Neural cell (in vitro differentiated cells): Measurements from ENCODE around the gene DCLK1. TPM values are rescaled to one million over a fixed set of nuclear protein-coding genes. Genes with fewer than 3 reads are reported as not detected.

Experiments
- H2AFZ ChIP-seq: fragments of 200-600, 300-800 bp; sonication (generic), shearing (Covaris generic); 2 replicates; pipeline ENCODE4 v1.6.0; 2014; ENCODE audit warnings: low read depth, mild to moderate bottlenecking, antibody characterized with exemption, low read length, moderate library complexity
- H3F3A ChIP-seq: fragments of 200-600 bp; shearing (Covaris generic); 2 replicates; pipeline ENCODE4 v1.6.1; 2016; ENCODE audit warnings: mild to moderate bottlenecking, moderate library complexity, mixed read lengths, antibody characterized with exemption, low read length; ENCODE audit not compliant: insufficient read depth, poor library complexity, severe bottlenecking
- H3K27ac ChIP-seq: fragments of 200-600, 300-800 bp; sonication (generic), shearing (Covaris generic); 2 replicates; pipeline ENCODE4 v1.5.1; 2014; ENCODE audit warnings: mild to moderate bottlenecking, low read length, moderate library complexity
- H3K27me3 ChIP-seq: fragments of 300-800, 200-600 bp; sonication (generic), shearing (Covaris generic); 2 replicates; pipeline ENCODE4 v1.6.0; 2014; ENCODE audit warnings: mild to moderate bottlenecking, low read depth, low read length, moderate library complexity; ENCODE audit not compliant: insufficient read depth
- H3K36me3 ChIP-seq: fragments of 300-800, 200-600 bp; sonication (generic), shearing (Covaris generic); 2 replicates; pipeline ENCODE4 v1.5.1; 2014; ENCODE audit warnings: mild to moderate bottlenecking, antibody characterized with exemption, low read length, moderate library complexity; ENCODE audit not compliant: insufficient read depth
- H3K4me2 ChIP-seq: fragments of 300-800, 200-600 bp; sonication (generic), shearing (Covaris generic); 2 replicates; pipeline ENCODE4 v1.6.0; 2014; ENCODE audit warnings: mild to moderate bottlenecking, low read length
- H3K4me3 ChIP-seq: fragments of 300-800, 200-600 bp; sonication (generic), shearing (Covaris generic); 2 replicates; pipeline ENCODE4 v1.5.1; 2014; ENCODE audit warnings: mild to moderate bottlenecking, low read length, moderate library complexity
- H3K79me2 ChIP-seq: fragments of 200-600 bp; shearing (Covaris generic); replicated peaks from 2 replicates; pipeline ENCODE4 v1.6.0; 2014; ENCODE audit warnings: mild to moderate bottlenecking, low read length, moderate library complexity; ENCODE audit not compliant: insufficient read depth
- H3K9ac ChIP-seq: fragments of 300-800, 200-600 bp; sonication (generic), shearing (Covaris generic); 2 replicates; pipeline ENCODE4 v1.6.1; 2016; ENCODE audit warnings: mild to moderate bottlenecking, low read length, mixed read lengths
- H3K9me2 ChIP-seq: fragments of 200-600 bp; shearing (Covaris generic); 2 replicates; pipeline ENCODE4 v1.6.1; 2016; ENCODE audit warnings: mild to moderate bottlenecking, low read length, mixed read lengths; ENCODE audit not compliant: insufficient read depth
- H3K9me3 ChIP-seq: fragments of 200-600, 300-800 bp; sonication (generic), shearing (Covaris generic); 2 replicates; pipeline ENCODE4 v1.6.1; 2016; ENCODE audit warnings: mild to moderate bottlenecking, mixed run types, low read length, moderate library complexity, mixed read lengths
- H4K20me1 ChIP-seq: fragments of 200-600 bp; shearing (Covaris generic); 2 replicates; pipeline ENCODE4 v1.6.1; 2016; ENCODE audit warnings: mild to moderate bottlenecking, mixed run types; ENCODE audit not compliant: insufficient read depth
- CTCF ChIP-seq: fragments of 450-650 bp; IDR thresholded peaks from 2 replicates; pipeline ENCODE4 v1.5.1; 2014; ENCODE audit warnings: antibody characterized with exemption, mild to moderate bottlenecking, moderate library complexity; ENCODE audit not compliant: poor library complexity, severe bottlenecking
- EP300 ChIP-seq: fragments of 450-650 bp; conservative IDR thresholded peaks from 2 replicates; pipeline ENCODE4 v1.6.1; 2014; ENCODE audit warnings: antibody characterized with exemption, mild to moderate bottlenecking, moderate library complexity; ENCODE audit not compliant: poor library complexity, severe bottlenecking
- EZH2 ChIP-seq: fragments of 200-600, 300-800 bp; shearing (Covaris generic), sonication (generic); IDR thresholded peaks from 2 replicates; pipeline ENCODE4 v1.6.1; 2014; ENCODE audit warnings: antibody characterized with exemption, low read length, borderline replicate concordance, mild to moderate bottlenecking; ENCODE audit not compliant: insufficient read depth, poor library complexity, severe bottlenecking
- MXI1 ChIP-seq: fragments of 450-650 bp; conservative IDR thresholded peaks from 2 replicates; pipeline ENCODE4 v1.6.1; 2014; ENCODE audit warnings: antibody characterized with exemption, mild to moderate bottlenecking; ENCODE audit not compliant: poor library complexity, severe bottlenecking
- POLR2AphosphoS5 ChIP-seq: IDR thresholded peaks from 2 replicates; pipeline ENCODE4 v1.6.1; 2012
- RAD21 ChIP-seq: fragments of 450-650 bp; conservative IDR thresholded peaks from 2 replicates; pipeline ENCODE4 v1.6.1; 2014; ENCODE audit warnings: antibody characterized with exemption, mild to moderate bottlenecking, moderate library complexity
- SMC3 ChIP-seq: fragments of 450-650 bp; conservative IDR thresholded peaks from 2 replicates; pipeline ENCODE4 v1.6.1; 2014; ENCODE audit warnings: antibody characterized with exemption, mild to moderate bottlenecking, moderate library complexity; ENCODE audit not compliant: poor library complexity
- TAF1 ChIP-seq: IDR thresholded peaks from 2 replicates; pipeline ENCODE4 v1.6.1; 2012; ENCODE audit warnings: low read depth
- polyA plus RNA-seq: library from polyadenylated mRNA; depleted of rRNA; stranded (reverse); fragments of >200 nt; gene quantifications from 2 replicates; pipeline ENCODE4 v1.2.3, GENCODE V29; 2014
- TF ChIP-seq, protein P1 (sequence below): IDR thresholded peaks from 2 replicates; pipeline ENCODE4 v1.6.1; 2012; ENCODE audit warnings: borderline replicate concordance

The DCLK1 gene
- polyA plus RNA-seq, 1 donor from 2014 or later, result 124 TPM

DNA sequence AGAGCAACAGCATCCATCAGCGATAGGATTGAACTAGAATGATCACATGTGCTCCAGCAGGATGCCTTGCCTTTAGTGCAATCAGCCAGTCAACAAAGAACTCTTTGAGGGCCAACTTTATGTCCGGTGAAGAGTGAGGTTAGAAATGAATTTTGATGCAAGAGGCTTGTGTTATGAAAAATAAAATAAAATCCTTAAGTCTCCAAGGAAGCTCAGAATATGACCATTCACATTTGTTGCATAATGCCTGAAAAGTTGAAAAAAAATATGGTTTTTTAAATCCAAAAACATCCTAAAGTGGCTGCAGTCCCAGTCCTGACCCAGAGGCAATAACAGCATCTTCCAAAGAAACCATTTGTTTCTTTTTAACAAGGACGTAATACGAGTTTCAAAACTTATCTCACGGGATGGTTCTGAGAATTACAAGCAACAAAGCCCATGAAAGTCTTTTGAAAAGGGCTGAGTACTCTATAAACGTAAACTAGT is 61.3 kb downstream of the DCLK1 start:
- Histone ChIP-seq H3K9me2 (no peaks in the 10 kb centered on the region), H3F3A (peaks cover 2% of the 10 kb centered on the region), H3K9me3 (no peaks in the 10 kb centered on the region), H3K27ac (no peak overlapping the region), H3K9ac (no peak overlapping the region), H2AFZ (no peak overlapping the region), H3K4me2 (no peak overlapping the region), H3K27me3 (no peaks in the 10 kb centered on the region), H3K79me2 (peaks cover 44% of the 10 kb centered on the region), H3K4me3 (no peak overlapping the region), H4K20me1 (no peaks in the 10 kb centered on the region), H3K36me3 (no peaks in the 10 kb centered on the region)
- TF ChIP-seq, protein P1, sequence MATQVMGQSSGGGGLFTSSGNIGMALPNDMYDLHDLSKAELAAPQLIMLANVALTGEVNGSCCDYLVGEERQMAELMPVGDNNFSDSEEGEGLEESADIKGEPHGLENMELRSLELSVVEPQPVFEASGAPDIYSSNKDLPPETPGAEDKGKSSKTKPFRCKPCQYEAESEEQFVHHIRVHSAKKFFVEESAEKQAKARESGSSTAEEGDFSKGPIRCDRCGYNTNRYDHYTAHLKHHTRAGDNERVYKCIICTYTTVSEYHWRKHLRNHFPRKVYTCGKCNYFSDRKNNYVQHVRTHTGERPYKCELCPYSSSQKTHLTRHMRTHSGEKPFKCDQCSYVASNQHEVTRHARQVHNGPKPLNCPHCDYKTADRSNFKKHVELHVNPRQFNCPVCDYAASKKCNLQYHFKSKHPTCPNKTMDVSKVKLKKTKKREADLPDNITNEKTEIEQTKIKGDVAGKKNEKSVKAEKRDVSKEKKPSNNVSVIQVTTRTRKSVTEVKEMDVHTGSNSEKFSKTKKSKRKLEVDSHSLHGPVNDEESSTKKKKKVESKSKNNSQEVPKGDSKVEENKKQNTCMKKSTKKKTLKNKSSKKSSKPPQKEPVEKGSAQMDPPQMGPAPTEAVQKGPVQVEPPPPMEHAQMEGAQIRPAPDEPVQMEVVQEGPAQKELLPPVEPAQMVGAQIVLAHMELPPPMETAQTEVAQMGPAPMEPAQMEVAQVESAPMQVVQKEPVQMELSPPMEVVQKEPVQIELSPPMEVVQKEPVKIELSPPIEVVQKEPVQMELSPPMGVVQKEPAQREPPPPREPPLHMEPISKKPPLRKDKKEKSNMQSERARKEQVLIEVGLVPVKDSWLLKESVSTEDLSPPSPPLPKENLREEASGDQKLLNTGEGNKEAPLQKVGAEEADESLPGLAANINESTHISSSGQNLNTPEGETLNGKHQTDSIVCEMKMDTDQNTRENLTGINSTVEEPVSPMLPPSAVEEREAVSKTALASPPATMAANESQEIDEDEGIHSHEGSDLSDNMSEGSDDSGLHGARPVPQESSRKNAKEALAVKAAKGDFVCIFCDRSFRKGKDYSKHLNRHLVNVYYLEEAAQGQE, result no peak
- TF ChIP-seq EZH2 (no peak), TAF1 (no peak), POLR2AphosphoS5 (no peak), CTCF (no peak), RAD21 (no peak), EP300 (no peak), SMC3 (no peak), MXI1 (no peak)

DNA sequence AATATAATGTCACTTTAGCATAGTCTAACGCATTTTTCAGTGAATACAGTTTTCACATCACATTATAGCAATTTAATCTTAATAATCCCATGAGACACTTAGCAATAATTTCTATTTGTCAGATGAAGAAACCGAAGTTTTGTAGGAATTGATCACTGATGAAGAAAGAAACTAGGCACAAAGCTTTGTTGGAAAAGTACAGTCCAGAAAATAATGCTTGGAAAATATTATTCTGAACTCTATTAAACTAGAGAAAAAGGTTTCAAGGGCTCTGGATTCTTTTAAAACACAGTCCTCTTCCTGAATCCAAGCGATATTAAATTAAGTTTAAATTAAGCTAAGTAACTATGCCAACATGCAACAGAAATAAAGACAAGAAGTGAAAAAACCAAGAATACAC is 62.2 kb downstream of the DCLK1 start:
- peaks cover 42% of the 10 kb centered on the region for H3K79me2 ChIP-seq
- no peak overlapping the region for H3K4me2 ChIP-seq
- no peaks in the 10 kb centered on the region for H4K20me1 ChIP-seq
- H3K36me3 ChIP-seq, result no peaks in the 10 kb centered on the region
- H3K9me3 ChIP-seq, result no peaks in the 10 kb centered on the region
- H2AFZ ChIP-seq, result no peak overlapping the region
- H3K27me3 ChIP-seq, result no peaks in the 10 kb centered on the region
- H3K27ac ChIP-seq, result no peak overlapping the region
- H3K9me2 ChIP-seq, result no peaks in the 10 kb centered on the region
- no peak overlapping the region for H3K4me3 ChIP-seq
- TF ChIP-seq TAF1, result no peak
- TF ChIP-seq SMC3, result no peak
- no peak for TF ChIP-seq MXI1
- TF ChIP-seq EP300, result no peak
- no peak for TF ChIP-seq EZH2
- no peak for TF ChIP-seq RAD21
- no peak for TF ChIP-seq CTCF
- no peak for TF ChIP-seq POLR2AphosphoS5
- TF ChIP-seq, protein P1, result no peak
- no peak overlapping the region for H3K9ac ChIP-seq
- H3F3A ChIP-seq, result peaks cover 2% of the 10 kb centered on the region
